GM10248 (cell line): ENCODE measurements around the gene NCBP3.

Experiments used
- CTCF ChIA-PET: fragments of 300-600 bp; sonication (Branson Sonifier 250); formaldehyde crosslinking; extraction: SDS; loops from one replicate; lab custom pipeline; 2021; ENCODE audit warnings: antibody characterized with exemption; lab: Yijun Ruan, JAX
- POLR2A ChIA-PET: fragments of 350-650 bp; sonication (Branson Sonifier 250); formaldehyde crosslinking; extraction: SDS; loops from one replicate; lab custom pipeline; 2020; ENCODE audit warnings: antibody characterized with exemption; lab: Yijun Ruan, JAX
- DNase-seq: peaks from one replicate; pipeline ENCODE4 v3.0.0; 2012; ENCODE audit errors: extremely low spot score
- CTCF ChIP-seq: IDR thresholded peaks from 2 replicates; pipeline ENCODE4 v1.5.1; 2012; ENCODE audit warnings: mild to moderate bottlenecking, low read depth; ENCODE audit errors: extremely low read depth, missing control alignments, control extremely low read depth

The NCBP3 gene

GRCh38 chr17:3875317-3875716, 29.3 kb upstream of the NCBP3 start:
- ChIA-PET POLR2A (no interaction called here), CTCF (interaction anchor here (1.5 kb wide), 1 partner anchor 39 kb away, joined by 3 read pairs; no protein-coding TSS in a partner anchor)
- DNase-seq: no peak
- no peak for TF ChIP-seq CTCF

- no peak for TF ChIP-seq CTCF
- DNase-seq: no peak
- POLR2A ChIA-PET: no interaction called here
- CTCF ChIA-PET: no interaction called here
Measured at GRCh38 chr17:3873862-3874261, 27.8 kb upstream of the NCBP3 start.

GRCh38 chr17:3870871-3871306, 24.8 kb upstream of the NCBP3 start:
- ChIA-PET POLR2A (no interaction called here), CTCF (no interaction called here)
- no peak for TF ChIP-seq CTCF
- DNase-seq: peak; percentile 53

GRCh38 chr17:3867606-3868005, 21.6 kb upstream of the NCBP3 start:
- no peak for TF ChIP-seq CTCF
- ChIA-PET POLR2A (no interaction called here), CTCF (no interaction called here)
- DNase-seq: no peak

- POLR2A ChIA-PET: no interaction called here
- no peak for DNase-seq
- no peak for TF ChIP-seq CTCF
- CTCF ChIA-PET: no interaction called here
Measured at GRCh38 chr17:3867106-3867505, 21.1 kb upstream of the NCBP3 start.

GRCh38 chr17:3866276-3866675, 20.2 kb upstream of the NCBP3 start:
- TF ChIP-seq CTCF: no peak
- no peak for DNase-seq
- CTCF ChIA-PET: interaction anchor here (1.4 to 3.7 kb wide), 4 partner anchors 18 to 137 kb away, joined by 3 to 21 read pairs (median 7); partner anchors contain the start of gene NCBP3
- POLR2A ChIA-PET: no interaction called here
